NCI-H187 treated with DMSO at 0.1 percent for 48 hours (cell line): ENCODE results near the gene NUDT21.
"Not testable (repeated sequence)": the region's sequence is repeated elsewhere in the genome, so short reads cannot be mapped to it uniquely, and the experiment has no call there.

ENCODE experiments used
- DNase-seq: peaks from one replicate; lab custom pipeline; 2025; lab: John Stamatoyannopoulos, UW

Gene NUDT21

DNA sequence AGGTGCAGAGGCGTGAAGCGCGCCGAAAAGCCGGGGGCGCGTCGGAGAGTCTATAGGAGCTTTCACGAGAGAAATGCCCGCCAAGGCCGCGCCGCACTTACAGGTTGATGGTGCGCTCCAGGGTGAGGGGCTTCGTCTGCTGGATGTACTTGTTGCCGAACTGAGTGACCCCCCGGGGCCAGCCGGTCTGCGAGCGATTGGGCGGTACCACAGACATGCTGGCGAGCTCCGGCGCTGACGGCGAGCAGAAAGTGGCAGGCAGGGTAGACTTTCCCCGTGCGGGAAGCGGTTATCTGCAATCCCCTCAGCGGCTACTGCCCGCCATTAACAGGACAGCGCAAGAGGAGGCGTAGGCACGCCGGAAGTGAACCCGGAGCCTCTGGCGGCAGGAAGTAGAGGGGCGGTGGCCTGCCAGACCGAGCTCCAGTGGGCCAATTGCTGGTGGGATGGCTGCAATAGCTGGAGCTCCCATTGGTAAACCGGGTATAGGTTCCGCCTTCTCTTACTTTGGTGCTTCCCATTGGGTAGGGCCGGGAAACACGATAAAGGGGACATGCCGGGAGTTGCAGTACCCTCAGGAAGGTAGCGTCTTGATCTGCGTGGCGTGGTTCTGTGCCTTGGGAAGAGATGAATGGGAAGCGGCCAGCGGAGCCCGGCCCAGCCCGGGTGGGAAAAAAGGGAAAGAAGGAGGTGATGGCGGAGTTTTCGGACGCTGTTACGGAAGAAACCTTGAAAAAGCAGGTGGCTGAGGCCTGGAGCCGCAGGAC is at the start of gene NUDT21, which contains the start of gene OGFOD1:
TSS of gene NUDT21 (minus strand) at position 347 of the 767 bp plus-strand sequence. CDS start at position 217, 130 bp downstream.
TSS of gene OGFOD1 (plus strand) at position 569 of the 767 bp plus-strand sequence. CDS start at position 628, 59 bp downstream.
- DNase-seq, result peak; percentile 93

DNA sequence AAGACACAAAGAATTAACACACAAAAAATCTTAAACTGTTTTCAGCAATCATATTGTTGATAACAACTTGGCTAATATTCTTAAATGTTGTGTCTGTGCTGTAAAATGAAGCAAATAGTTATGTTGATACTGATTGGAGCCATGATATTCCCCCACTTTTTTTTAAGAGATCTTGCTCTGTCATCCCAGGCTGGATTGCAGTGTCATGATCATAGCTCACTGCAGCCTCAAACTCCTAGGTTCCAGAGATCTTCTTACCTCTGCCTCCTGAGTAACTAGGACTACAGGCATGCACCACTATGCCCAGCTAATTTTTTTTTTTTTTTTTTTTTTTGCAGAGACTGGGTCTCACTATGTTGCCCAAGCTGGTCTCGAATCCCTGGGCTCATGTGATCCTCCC is 42.7 kb upstream of the NUDT21 start:
- DNase-seq, result no peak

DNA sequence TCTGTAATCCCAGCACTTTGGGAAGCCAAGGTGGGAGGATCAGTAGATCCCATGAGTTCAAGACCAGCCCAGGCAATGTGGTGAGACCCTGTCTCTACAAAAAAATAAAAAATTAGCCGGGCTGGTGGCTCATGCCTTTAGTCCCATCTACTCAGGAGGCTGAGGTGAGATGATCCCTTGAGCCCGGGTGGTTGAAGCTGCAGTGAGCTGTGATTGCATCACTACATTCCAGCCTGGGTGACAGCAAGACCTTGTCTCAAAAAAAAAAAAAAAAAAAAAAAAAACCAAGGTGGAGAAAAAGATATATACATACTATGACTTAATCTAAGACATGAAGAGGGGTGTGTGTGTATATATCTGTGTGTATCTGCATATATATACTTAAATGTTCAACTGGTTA is 42.0 kb upstream of the NUDT21 start:
- DNase-seq, result no peak

DNA sequence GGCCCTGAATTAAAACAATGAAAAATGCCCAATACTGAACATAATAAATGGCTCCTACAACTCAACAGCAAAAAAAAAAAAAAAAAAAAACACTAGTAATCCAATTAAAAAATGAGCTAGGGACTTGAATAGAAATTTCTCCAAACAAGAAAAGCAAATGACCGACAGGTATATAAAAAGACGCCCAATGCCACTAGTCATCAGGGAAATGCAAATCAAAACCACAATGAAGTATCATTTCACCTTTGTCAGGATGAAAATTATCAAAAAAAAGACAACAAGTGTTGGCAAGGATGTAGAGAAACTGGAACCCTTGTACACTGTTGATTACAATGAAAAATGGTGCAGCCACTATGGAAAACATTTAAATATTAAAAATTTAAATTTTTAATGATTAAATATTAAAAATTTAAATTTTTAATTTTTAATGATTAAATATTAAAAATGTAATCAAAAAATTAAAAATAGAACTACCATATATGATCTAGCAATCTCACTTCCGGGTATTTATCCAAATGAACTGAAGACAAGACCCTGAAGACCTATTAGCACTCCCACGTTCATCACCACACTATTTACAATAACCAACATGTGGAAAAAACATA is 40.6 kb upstream of the NUDT21 start:
- DNase-seq, result no peak

DNA sequence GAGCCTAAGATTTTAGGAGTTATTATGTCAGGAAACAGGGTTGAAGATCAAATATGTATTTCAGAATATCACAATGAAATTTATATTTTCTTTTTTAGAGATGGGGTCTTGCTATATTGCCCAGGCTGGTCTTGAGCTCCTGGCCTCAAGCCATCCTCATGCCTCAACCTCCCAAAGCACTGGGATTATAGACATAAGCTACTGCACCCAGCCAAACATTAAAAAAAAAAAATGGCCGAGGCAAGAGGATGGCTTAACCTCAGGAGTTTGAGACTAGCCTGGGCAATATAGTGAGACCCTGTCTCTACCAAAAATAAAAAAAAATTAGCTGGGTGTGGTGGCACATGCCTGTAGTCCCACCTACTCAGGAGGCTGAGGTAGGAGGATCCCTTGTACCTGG is 37.7 kb upstream of the NUDT21 start:
- DNase-seq, result not testable (repeated sequence)

DNA sequence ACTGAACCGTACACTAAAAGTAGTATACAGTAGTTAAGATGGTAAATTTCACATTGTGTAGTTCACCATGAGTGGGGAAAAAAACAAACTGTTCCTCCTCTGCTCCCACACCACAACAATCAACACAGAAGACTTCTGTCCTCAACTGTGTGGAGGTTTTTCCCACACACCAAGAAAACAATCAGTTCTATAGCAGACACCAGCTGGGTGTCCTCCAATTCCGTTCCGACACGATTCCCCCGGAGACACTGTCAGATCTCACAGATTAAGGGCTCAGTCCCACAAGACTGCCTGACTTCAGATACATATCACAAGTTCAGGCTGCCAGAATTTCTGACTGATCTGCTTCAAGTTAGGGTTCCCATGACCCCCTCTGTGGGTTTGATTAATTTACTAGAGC is 36.9 kb upstream of the NUDT21 start:
- no peak for DNase-seq

DNA sequence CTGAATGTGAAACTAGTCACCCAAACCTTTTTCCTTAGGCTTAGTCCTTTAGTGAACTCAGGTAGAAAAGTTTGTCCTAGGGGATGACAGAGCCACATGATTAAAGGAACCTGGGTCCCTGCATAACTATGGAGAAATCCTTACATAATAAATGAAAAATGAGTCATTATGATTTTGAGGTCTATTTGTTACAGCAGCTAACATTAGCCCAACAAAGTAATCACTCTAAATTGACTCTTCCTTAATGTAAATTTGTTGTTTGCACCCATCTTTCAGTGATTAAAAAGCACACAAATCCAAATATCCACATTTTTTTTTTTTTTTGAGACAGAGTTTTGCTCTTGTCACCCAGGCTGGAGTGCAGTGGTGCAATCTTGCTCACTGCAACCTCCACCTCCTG is 32.3 kb upstream of the NUDT21 start:
- no peak for DNase-seq

DNA sequence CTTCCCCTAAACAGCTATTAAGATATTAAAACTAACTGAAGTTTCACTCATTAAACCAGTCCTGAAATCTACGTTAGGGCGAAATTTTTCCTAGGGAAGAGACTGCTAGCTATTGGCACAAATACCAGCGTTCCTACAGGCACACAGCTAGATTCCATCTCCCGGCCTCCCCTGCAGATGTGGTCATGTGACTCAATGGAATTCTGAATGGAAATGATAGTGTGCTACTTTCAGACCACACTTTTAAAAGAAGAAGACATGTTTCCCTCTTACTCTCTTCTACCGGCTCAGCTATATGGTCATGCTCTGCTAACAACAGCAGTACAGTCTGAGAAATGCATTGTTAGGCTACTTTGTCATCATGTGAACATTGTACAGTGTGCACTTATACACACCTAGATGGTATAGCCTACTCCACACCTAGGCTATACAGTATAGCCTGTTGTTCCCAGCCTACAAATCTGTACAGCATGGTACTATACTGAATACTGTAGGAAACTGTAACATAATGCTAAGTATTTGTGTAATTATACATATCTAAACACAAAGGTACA is 31.6 kb upstream of the NUDT21 start:
- DNase-seq, result no peak

DNA sequence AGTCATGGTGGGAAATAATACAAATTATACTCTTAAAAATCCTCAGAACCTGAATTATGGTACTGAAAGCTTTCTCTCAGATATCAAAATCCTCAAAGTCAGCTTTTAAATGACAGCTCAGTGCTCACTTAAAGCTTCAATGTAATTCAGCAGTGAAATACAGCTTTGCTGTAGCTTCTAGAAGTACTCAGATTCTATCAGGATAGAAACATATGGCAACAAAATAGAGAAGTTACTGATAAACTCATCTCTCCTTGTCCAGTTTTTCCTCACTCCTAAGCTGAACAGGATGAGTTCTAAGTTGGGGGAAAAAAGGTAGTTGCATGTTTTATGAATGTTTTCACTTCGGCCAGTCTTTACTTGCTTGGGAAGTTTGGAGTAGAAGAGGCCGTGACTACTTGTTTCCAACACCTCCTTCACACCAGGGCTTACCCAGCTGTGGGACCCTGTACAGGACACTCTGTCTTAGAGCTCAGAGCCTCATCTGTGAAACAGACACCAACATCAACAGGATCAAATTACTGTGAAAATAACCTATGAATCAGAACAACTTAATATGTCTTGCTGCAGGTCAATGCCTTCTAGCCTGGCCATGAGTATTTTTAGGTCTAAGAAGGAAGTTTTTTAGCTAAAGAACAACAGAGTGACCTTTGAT is 30.5 kb upstream of the NUDT21 start:
- no peak for DNase-seq

DNA sequence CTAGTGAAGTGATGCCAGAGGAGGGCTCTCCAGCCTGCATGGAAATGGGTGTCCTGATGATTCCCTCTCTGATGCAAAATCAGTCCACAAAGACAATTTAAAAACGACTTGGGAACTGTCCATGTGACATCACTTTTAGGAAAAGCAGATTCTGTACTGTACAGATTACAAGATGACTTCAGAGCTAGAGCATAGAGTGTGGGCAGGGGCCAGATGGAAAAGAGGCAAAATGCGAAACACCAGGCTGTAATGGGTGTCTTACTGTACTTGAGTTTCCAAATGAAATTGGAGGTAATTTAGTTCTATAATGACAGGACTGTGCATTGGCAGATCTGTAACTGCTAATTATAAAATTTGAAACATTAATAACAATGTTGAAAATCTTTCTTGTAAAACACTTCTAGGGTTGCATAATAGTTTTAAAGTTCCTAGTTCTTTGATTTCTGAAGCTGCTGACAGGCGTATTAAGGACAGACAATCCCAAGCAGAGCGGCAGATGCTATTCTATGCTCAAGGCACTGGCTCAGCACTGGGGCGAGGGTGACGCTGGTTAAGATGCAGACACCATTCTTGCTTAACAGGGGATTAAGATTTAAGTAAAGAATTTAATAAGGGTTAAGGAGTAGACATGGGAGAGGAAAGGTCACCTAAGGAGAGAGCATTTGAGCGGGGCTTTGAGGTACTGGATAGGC is 29.8 kb upstream of the NUDT21 start:
- no peak for DNase-seq

DNA sequence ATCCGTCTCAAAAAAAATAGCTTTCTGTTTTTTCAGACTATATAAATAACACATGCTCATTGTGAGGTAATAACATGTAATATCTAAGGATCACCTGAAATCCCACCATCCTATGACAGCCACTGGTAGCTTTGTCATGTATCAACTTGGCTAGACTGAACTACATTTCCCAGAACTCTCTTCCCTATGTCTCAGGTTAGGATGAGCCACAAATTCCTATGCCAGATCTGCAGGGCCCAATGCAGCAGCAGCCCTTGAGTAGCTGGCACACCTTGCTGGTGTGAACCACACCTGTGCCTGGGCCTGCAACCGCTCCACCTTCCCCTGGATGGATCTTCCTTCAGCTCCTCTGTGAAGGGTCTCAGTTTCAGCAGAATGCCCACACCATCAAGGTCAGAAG is 28.3 kb upstream of the NUDT21 start:
- no peak for DNase-seq

DNA sequence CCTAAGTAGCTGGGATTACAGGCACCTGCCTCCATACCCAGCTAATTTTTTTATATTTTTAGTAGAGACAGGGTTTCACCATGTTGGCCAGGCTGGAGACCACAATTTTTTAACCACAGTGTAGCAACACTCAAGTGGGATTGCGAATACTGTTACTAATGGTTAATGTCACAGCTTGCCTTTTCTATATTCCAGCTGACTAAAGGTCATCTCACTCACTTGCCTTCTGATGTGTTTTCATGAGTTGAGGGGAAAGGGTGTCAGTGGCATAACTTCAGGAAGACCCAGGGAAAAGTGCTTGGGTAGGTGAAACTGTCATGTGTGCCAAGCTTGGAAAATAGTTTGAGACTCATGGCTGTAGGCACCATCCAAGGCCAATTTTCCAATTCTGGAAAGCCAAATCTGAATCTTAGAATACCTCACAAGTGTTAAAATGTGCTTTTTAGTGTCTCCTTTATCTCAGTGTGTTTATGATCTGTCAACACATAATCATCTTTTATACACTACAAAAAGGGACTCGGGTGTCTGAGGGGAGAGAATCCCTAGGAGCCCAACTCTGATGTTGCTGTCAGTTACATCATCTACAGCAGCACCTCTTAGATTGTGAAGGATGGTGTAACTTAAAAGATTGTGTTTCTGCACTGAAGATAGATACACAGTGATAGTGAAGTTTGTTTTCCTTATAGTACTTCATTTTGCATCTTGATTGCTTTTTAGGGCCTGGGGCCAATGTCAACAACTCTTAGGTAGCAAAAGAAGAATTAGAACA is 27.3 kb upstream of the NUDT21 start:
- no peak for DNase-seq

DNA sequence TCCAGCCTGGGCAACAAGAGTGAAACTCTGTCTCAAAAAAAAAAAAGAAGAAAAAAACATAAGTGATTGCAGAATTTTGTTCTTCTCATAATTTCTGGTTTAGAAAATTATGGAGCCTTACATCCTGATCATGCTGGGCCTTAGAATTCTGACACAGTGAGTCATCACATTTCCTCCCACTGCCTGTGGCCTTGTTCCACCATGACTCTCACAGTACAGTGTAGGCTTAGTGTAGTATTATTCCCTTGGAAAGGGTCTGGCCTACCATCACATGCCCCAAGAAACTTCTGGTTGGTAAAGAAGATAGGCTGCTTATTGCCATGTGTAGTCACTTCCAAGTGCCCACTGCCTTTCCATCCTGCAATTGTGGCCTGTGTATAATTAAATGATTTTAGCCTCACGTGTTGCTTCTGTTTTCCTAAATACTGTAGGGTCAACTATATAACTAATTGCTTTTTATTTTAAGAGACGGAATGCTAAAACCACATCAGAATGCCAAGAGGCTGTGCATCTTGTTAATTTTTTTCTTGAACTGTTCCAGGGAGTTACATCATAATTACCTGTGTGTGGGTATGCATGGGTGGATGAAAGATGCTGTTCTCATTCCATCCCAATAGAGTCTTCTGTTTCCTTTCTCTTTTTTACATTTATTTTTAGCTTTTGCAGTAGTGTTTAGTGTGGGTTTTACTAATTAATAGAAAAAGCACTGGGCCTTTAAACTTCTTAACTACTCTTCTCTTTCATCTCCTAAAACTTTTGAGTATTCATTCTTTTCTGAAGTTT is 26.2 kb upstream of the NUDT21 start:
- no peak for DNase-seq

DNA sequence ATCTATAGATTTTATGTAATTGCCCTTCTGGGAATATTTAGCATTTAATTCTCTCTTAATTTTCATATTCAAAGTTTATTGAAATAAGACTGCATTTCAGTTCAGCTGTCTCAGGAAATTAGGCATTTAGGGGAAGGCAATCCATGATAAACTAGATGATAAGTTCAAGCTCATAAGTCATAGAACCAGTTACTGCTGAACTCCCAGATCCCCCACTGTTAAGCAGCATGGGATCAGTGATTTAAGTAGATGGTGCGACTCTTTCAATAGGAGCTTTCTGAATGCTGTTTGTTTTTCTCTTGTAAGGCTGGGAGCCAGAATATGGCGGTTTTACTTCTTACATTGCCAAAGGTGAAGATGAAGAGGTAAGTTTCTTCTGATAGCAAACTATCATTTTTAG is 24.1 kb upstream of the NUDT21 start:
- DNase-seq, result no peak

DNA sequence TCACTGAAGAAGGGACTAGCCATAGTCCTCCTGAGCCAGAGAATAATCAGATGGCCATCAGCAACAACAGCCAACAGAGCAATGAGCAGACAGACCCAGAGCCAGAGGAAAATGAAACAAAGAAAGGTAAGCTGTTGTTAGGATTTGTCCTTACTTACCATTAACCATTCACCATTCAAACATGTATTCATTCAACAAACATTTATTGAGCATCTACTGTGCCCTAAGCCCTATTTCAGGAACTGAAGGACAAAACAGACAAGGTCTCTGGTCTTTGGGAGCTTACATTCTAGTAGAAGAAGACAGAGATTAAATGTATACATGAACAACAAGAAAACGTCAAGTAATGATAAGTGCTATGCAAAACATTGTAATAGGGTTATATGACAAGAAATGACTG is 19.5 kb upstream of the NUDT21 start:
- no peak for DNase-seq

DNA sequence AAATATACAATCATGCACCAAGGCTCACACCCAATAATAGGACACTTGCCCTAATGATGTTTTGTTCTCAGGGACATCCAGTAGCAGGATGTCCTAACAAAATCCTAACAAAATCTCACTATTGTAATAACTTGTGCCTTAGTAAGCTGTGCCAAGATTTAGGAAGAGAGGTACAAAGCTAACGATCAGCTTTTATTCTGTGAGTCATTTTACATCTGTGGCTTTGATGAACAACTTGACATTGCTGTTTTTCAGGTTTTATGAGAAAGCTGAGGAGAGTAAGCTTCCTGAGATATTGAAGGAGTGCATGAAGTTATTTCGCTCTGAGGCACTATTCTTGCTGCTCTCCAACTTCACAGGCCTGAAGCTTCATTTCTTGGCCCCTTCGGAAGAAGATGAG is 19.1 kb upstream of the NUDT21 start:
- no peak for DNase-seq

DNA sequence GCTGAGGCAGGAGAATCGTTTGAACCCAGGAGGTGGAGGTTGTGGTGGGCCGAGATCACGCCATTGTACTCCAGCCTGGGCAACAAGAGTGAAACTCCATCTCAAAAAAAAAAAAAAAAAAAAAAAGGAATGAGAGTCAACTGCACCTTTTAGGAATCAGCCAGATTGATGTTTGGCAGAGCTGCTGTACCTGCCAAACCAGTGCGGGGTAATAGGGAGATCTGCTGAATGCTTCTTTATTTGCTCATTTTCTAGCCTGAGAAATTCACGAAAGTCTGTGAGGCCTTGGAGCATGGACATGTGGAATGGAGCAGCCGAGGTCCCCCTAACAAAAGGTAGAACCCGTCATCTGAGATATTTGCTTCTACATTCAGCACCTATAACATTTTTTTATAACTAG is 18.6 kb upstream of the NUDT21 start:
- no peak for DNase-seq

DNA sequence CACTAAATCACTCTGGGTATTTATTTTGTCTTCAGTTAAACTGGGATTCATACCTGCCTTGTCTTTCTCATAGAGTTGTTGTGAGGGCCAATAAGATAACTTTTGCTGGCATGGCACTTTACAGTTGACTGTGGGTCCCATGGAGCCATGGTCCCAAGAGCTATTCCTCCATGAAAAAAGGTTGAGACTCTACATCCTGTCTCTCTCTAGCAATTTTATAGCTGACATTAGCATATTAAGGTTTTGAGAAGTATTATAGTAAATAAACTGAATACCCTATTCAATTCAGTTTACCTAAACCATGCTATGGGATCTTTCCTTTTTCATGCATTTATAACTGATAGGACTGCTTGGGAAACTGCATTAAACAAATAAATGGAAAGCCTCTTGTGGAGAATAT is 17.7 kb upstream of the NUDT21 start:
- no peak for DNase-seq

DNA sequence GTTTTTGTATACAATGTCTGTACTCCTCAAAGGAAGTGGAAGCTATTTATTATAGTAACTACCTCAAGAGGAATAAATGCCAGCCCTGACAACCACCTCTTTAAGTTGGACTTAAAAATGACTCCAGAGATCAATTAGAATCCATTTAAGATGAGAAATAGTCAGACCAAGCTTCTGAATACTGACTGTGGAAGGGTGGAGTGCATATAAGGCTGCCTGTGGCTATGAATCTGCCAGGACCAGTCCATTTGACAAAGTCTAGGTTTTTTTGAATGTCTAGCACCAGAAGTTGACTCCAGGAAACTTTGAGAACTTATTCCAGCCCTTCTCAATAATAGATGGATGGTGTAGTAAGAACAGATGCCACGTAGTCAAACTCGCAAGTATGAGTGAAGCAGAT is 15.2 kb upstream of the NUDT21 start:
- no peak for DNase-seq

DNA sequence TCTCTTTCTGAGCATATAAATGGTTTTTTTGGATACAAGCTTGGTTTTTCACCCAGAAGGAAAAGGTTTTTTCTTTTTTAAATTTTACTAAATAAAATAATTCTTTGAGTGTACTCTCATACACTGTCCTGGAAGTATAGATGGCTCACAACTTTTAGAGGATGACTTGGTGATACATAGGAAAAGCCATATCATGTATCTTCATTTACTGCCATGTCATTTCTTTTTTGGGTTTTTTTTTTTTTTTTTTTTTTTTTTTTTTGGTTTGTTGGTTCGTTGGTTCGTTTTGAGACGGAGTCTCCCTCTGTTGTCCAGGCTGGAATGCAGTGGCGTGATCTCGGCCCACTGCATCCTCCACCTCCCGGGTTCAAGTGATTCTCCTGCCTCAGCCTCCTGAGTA is 12.0 kb upstream of the NUDT21 start:
- no peak for DNase-seq
